ENCODE measurements around the gene SMOC2.

SMOC2 gene

GRCh38 chr6:168716581-168716980 is 275.6 kb downstream of the SMOC2 start:
- no peak for DNase-seq

- DNase-seq, result no peak
Observed at GRCh38 chr6:168717491-168717890, 276.5 kb downstream of the SMOC2 start.

All from right hindlimb (tissue), 1 donor.